GM03348 (cell line): Measurements from ENCODE around the gene IMPACT.

Experiments
- DNase-seq: peaks from one replicate; pipeline ENCODE4 v3.0.0; 2012; ENCODE audit warnings: low spot score

IMPACT gene, protein sequence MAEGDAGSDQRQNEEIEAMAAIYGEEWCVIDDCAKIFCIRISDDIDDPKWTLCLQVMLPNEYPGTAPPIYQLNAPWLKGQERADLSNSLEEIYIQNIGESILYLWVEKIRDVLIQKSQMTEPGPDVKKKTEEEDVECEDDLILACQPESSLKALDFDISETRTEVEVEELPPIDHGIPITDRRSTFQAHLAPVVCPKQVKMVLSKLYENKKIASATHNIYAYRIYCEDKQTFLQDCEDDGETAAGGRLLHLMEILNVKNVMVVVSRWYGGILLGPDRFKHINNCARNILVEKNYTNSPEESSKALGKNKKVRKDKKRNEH

DNA sequence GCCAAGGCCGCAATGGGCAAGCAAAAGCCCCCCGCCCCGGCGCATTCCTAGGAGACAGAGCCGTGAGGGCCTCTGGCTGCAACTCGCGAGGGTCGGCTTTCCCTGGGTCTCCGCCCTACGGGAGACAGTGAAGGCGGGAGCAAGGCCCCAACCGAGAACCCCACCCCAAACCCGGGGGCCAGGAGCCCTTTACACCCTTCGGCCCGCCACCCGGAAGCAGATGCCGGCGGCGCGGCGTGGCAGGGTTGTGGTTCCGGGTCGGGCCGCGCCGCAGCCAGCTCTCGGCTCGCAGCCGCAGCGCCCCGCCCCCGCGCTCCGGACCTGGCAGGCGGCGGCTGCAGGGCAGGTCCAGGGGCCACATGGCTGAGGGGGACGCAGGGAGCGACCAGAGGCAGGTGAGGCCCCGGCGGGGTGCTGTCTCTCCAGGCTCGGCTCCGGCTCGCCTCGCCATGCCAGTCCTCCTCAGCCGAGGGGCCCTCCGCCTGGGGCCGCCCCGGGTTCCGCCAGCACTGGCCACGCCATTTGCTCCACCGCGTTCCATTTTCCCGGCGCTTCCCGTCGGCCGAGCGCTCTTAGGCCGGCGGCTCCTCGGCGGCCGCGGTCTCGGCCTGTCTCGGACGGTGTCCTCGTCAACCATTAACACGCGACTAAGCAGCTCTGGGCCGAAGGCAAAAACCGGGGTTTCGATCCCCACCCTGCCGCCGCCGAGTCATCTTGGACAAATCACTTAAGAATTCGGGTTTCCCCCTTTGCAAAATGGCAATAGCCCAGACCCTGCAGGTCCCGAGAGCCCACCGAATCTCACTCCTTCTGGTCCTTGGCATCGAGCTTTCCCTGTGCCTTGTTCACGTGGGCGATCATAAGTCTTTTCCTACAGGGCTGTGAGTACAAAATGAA, at the start of gene IMPACT:
IMPACT (plus strand) TSS at position 273 of the 897 bp plus-strand sequence; CDS start at position 360, 87 bp downstream.
- peak; percentile 95 for DNase-seq

DNA sequence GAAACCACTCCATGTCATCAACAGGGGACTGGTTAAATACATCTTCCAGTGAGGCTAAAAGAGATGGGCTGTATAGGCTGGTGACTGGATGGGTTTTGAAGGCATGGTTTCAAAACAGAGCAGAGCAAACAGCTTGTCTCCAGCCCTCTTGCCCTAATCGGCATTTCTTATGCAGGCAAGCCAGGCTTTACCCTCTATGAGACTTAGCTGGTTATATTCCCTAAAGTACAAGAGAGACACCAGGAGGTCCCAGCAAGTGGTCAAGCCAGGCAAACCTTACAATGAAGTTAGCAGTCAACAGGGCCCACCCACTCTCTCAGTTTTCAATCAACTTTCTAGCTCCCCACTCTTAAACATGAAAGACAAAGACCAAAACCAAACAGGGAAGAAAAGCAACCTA, 47.9 kb upstream of the IMPACT start:
- DNase-seq: no peak

DNA sequence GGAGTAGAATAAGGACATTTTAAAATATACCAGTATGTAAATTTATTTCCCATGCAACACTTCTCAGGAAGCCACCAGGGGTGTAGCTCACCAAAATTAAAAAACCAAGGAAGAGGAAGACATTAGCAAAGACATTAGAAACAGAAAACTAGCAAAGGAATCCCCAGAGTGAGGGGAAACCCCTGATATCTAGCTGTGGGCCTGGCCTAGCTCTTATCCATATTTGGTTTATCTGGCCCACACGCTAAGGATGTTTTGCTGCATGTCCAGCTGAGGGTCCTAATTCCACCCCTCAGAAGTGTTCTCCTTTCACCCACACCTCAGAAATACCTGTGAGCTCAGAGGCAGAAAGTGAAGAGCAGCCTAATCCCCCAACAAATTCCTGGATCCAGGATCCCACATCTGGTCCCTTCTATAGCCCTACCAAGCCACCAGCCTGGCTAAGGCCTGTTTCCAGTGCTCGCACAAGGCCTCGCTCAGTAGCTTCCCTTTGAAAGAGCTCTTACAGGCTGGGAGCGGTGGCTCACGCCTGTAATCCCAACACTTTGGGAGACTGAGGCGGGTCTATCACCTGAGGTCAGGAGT, 46.2 kb upstream of the IMPACT start:
- no peak for DNase-seq

DNA sequence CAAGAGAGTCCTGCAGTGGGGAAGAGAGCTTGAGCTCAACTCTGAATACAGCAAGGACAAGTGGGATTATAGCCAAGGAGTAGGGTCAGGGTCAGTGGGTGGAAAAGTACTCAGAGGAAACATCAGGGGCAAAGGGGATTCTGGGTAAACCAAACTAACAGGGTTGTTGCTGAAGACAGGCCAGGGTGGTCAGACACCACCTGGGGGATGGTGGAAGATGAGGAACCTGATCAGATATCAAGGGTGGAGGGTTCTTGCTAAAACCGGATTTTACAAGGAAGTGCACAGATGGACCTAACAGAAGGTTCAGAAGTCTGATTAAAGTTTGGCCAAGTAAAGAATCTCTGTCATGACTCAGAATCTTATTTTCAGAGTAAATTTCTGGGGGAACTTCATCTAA, 45.3 kb upstream of the IMPACT start:
- DNase-seq: no peak

DNA sequence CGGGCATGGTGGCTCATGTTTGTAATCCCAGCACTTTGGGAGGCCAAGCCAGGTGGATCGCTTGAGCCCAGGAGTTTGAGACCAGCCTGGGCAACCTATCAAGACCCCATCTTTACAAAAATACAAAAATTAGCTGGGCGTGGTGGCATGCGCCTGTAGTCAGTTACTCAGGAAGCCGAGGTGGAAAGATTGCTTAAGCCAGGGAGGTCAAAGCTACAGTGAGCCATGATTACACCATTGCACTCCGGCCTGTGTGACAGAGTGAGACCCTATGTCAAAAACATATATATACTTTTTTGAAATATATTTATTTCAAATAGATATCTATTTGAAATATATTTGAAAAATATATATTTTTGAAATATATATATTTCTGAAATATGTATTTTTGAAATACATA, 39.8 kb upstream of the IMPACT start:
- no peak for DNase-seq

DNA sequence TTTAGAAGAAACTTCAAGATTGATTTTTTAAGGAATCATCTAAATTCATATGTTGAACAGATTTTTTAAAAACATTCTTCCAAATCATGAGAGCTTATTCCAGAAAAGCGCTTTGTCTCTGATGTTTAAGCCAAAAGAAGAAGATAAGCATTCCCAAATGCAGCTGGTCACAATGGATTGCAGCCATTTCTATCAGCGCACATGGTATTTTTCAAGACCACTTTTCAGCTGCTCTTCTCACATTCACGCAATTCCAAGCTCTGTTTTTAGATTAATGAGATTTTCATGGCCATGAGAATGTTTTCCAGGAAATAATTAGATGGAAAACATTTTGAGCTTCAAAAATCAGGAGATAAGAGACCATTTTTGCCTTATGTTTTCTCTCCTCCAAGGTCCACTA, 37.5 kb upstream of the IMPACT start:
- no peak for DNase-seq

DNA sequence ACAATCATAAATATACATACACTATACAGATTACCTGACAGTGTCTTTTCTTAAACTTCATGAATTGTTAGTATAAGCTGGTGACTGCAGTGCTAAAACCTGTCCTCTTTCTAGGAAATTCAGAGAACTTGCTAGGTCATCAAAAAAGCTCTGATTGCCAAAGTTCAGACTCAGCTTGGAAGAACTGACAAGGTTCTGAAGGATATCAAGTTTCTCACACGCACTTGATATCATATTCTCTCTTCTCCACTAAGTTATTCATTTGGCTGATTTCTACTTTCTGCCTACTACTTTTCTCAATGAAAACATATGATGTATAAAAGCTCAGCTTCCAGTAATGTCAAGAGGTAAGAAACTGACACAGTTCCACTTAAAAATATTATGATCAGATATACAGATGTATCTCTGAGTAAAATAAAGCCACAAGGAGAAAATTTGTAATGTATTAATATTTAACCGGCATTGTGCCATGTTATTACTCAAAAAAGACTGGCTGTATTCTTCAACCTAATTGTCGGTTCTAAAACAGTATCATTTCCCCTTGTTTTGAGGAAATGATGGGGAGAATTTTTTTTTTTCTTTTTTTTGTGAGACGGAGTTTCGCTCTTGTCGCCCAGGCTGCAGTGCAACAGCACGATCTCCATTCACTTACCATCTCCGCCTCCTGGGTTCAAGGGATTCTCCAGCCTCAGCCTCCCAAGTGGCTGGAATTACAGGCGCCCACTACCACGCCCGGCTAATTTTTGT, 31.2 kb upstream of the IMPACT start:
- no peak for DNase-seq

DNA sequence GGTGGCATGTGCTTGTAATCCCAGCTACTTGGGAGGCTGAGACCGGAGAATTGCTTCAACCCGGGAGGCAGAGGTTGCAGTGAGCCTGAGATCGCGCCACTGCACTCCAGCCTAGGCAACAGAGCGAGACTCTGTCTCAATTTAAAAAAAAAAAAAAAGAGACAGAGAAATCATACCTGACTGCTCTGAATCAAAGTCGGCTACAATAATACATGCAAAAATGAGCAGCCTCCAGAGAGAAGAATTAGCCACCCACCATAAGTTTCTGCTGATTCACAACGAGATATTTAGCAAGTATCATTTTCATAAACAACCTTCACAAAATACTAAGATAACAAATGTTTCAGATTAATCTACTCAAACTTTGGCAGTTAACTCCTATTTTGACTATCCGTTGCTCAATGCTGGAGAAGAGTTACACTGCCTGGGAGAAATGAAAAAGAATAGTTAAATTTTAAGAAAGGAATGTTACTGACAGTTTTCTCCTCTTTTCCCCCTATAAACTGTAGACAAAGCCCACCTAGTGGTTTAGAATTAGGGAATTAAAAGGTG, 30.3 kb upstream of the IMPACT start:
- DNase-seq: peak; percentile 23

DNA sequence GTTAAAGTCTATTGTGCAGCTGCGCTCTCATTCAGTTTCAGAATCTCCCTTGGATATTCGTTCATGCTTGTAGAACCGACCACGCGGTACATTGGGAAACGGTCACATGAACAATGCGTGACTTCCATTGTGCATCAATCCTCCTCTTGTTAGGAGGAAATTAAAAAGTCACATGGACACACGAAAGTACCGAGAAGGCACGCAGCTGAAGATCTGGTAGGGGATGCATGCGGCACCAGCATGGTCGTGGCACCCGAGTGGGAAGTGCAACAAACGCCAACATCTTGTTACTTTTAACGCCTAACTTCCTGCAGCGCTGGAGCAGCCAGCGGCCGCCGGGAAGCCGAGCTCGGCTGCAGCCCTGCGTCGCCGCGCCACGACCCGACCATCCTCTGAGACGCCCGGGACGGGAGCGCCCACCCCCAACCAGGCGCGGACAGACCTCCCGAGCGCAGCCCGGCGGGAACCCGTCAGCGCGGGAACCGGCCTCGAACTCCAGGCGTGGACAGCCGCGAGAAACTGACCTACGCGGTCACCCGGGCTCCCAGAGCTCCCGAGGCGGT, 29.3 kb upstream of the IMPACT start:
- peak; percentile 61 for DNase-seq

DNA sequence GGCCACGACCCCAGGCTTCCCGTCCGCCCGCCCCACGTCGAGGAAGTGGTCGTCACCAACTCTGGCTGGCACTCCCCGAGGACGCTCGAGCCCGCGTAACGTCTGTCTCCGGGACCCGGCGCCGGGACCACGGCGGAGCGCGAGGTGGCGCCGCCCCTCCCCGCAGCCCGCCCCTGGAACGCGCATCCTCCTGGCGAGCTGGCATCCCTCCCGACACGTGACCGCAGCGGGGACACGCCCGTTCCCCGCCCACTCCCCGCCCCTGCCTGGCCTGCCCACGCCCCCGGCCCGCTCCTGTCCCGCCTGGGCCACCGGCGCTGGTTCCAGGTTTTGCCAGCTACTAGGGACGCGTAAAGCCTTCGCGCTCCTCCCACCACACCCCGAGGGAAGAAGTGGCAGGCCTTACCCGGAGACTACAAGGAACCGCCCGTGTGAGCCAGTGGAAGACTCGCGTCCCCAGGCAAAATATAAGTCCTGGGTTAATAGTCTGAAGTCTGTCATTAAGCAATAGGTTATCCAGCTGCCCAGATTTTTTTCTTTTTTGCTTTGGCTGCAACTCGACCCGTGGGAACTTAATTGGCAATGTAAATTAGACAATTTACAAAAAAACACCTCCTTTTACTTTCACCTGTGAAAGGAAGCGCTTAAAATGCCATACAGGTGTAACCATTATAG, 28.6 kb upstream of the IMPACT start, which contains the start of gene OSBPL1A:
OSBPL1A (minus strand) TSS at position 131 of the 675 bp plus-strand sequence. CDS start 20,291 bp downstream, outside the sequence.
- DNase-seq: peak; percentile 98

DNA sequence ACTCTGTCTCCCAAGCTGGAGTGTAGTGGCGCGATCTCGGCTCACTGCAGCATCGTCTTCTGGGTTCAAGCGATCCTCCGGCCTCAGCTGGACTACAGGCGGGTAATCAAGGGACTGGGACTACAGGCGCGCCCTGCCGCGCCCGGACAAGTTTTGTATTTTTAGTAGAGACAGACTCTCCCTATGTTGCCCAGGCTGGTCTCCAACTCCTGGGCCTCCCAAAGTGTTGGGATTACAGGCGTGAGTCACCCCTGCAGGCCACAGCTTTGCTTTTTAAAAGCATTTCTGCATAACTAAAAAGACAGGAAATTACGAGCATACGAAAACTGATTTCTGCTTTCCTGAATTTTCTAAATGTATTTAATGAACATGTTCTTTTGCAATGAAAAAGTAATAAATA, 27.9 kb upstream of the IMPACT start:
- no peak for DNase-seq

DNA sequence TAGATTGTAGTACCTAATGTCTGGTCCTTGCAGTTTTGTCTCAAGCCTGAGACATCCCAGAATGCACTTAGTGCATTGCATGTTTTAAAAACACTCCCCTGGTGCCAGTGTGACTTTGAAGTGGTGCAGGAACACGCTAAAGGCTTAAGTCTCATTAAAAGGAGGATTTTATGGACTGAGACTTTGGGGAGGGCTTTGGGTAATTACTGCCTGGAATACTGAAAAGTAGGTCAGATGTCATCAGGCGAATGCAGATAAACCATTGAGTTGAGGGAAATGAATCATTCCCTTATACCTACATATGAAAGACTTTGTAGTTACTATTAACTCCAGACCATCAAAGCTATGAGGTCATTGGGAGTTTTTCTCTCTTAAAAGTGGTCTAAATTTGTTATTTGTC, 25.9 kb upstream of the IMPACT start:
- no peak for DNase-seq

DNA sequence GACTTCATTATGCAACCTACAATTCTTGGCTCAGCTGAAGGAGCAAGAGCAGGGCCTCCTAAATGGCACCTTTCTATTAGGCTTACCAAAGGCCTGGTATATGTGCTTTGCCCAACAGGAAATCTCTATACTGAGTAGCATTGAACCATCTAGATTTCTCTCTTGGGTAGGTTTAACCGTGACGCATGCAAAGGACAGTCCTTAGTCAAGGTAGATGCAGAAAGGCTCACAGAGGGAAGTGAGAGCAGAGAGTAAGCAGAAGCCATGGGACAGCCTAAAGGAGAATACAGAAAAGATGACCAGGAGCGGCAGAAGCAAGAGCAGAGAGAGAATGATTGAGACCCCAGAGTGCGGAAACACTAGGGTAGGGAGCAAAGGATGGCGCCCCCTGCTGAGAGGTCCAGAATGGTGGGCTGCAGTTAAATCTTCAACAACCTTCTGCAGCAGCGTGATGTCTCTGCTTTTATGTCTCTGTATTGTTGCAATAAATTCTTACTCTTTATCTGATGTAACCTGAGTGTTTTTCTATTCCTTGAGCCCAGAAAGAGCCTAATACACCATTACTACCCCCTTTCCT, 24.2 kb upstream of the IMPACT start:
- no peak for DNase-seq

DNA sequence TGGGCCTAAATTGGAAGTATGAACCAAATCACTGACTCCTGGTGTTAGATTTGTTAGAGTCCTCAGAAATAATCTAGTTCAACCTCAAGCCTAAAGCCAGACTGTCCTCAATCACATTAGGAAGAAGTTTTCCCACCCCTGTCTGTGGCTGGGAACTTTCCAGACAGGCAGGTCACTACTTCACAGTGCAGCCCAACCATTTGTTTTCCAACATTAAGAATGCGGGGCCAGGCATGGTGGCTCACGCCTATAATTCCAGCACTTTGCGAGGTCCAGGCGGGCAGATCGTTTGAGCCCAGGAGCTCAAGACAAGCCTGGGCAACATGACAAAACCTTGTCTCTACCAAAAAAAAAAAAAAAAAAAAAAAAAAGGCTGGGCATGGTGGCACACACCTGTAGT, 23.4 kb upstream of the IMPACT start:
- DNase-seq: no peak

DNA sequence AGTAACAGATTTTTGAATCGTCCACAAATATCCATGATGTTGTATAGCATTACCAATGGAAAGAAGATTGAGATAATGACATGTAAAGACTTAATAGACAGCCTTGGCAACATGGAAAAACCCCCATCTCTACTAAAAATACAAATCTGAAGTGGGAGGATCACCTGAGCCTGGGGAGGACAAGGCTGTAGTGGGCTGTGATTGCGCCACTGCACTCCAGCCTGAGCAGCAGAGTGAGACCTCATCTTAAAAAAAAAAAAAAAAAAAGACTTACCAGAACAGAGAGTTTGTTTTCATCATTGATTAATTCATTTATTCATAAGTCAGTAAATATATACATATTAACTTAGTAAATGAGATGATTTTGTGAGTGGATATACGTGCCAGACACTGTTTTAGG, 21.9 kb upstream of the IMPACT start:
- no peak for DNase-seq

DNA sequence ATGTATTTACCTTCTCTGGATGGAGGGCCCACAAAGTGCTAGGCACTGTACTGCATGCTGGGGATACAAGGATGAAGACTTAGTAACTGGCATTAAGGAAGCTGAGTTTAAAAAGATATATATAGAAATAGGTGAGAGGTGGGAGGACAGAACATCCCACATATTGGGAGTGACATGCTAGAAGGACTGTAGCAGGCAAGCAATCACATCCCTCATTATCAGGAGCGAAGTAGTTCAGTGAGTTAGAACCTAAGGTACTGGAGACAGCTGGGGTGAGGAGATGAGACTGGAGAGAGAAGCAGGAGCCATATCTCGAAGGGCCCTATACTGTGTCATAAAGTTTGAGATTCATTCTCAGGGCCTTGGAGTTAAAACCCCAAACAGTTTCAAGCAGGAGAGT, 18.0 kb upstream of the IMPACT start:
- DNase-seq: no peak

DNA sequence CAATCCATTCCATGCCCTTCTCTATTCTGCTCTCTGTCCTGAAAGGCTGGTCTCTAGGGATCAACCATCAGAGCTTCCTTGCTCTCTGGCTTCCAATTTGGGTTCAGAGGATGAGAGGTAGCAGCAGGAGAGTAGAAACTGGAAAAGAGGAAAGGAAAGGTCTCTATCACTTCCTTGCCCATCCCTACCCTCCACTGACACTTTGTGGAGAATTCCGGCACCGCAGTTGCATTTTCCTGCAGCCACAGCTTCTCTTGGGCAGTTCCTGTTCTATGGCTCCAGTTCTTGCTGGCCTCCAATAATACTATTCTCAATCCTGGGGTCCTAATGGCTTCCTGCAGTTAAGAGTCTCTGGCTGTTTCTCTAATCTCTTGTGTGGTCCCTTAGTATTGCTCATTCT, 13.3 kb upstream of the IMPACT start:
- peak; percentile 23 for DNase-seq

DNA sequence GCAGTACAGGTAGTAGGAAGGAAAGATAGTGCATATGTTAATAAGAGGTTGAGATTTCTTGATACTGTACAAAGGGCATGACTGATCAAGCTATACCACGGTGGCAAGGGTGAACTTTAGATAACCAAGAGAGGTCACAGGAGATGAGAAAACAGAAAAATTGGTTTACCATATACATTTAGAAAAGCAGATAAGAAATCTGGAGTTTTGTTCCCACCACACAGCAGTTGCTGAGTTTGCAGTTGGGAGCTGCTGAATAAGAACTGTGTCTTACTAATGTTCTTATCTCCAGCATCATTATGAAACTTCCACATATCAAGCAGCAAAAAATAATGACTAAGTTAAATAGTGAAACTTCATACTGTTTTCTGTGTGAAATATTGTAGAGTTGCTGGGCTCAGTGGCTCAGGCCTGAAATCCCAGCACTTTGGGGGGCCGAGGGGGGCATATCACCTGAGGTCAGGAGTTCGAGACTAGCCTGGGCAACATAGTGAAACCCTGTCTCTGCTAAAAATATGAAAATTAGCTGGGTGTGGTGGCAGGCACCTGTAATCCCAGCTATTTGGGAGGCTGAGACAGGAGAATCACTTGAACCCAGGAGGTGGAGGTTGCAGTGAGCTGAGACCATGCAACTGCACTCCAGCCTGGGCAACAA, 12.0 kb upstream of the IMPACT start:
- DNase-seq: no peak

DNA sequence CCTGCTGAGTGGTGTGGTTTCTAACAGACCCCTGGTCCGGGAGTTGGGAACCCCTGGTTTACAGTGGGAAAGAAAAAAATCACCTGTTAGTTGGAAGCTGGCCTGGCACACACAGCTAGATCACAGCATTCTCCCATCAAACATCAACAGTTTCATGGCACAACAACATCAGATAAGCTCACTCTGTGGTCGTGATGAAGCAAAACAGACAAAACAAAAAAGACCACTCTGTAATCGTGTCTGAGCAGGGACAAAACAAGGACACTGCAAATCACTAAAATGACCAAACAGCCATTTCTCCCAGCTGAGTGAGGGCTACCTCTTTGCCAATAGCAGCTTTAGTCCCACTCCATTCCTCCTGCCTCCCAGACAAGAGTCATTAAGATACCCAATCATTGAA, 9.0 kb upstream of the IMPACT start:
- no peak for DNase-seq

DNA sequence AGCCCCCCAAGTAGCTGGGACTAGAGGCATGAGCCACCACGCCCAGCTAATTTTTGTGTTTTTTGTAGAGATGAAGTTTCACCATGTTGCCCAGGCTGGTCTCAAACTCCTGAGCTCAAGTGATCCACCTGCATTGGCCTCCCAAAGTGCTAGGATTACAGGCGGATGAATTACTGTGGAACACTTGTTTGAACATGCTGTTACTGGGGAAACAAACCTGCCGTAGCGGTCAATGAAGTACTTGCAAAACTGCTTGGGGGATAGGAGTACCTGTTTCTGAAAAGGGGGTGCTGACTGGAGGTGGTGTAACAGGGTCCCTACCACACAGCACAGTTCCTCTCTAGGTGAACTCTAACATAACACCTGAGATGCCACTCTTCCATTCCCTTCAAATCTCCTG, 5.9 kb upstream of the IMPACT start:
- no peak for DNase-seq
